Measurements from ENCODE around the gene PDGFC.

Gene PDGFC

DNA sequence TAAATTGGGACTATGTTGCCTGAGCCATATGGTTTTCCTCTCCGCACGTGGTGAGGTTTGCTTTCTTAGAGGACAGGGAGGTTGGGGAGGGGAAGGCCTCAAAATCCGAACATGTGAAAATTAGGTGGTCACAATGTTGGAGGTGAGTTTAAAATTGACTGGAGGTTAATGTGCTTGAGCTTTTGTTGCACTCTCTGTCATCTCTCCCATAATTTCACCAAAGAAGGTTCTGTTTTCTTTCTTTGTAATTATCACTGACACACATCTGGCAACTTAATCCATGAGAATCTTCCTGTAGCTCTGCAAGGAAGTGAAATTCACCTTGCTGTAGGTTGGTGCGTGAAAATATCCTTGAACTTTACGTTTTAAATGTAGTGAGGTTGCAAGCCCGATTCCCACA, 225.5 kb downstream of the PDGFC start:
- no peak for DNase-seq (ENCODE audit: low spot score)

GRCh38 chr4:156738766-156739165, 232.8 kb downstream of the PDGFC start:
- DNase-seq (ENCODE audit: low spot score), result no peak

DNA sequence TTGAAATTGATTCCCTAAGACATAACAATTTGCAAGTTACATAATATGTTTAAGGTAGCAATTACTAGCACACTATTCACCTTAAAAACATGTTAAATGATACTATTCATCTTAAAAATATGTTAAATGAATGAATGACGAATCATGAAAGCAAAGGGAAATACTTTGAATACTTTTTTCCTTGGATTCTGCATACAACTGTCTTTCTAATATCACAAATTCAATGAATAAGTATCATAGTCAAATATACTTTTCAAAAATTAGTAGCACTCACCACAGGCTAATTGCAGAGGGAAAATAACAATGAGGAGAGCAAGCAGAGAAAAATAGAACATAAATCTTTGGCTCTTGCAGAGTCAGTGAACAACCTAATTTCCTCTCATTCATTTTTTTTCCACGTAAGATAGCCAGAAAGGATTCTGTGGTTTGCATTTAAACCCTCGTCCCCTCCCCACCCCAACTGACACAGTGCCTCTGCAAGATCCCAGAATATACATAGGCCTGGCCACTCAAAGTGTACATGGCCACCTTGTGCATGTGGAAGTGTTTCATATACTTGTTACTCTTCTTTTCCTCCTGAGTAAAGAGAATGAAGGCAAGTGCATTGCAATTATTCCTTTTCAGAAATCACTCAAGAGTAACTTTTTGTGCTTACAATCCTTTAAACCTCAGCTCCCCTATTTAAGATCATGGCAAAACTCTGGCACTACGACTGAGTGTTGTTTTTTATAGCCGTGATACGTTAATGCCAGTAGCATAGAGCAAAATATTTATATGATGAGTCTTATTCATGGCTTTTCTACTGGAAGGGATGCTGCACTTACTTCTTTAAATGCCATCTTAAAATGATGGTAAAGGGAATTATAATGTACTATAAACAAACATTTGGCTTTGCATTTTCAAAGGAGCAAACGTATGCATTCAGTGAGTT, 236.4 kb downstream of the PDGFC start:
- DNase-seq (ENCODE audit: low spot score), result no peak

GRCh38 chr4:156733582-156733981, 238.0 kb downstream of the PDGFC start:
- DNase-seq (ENCODE audit: low spot score), result no peak

- DNase-seq (ENCODE audit: low spot score), result no peak
Measured at GRCh38 chr4:156732634-156733033, 239.0 kb downstream of the PDGFC start.

DNA sequence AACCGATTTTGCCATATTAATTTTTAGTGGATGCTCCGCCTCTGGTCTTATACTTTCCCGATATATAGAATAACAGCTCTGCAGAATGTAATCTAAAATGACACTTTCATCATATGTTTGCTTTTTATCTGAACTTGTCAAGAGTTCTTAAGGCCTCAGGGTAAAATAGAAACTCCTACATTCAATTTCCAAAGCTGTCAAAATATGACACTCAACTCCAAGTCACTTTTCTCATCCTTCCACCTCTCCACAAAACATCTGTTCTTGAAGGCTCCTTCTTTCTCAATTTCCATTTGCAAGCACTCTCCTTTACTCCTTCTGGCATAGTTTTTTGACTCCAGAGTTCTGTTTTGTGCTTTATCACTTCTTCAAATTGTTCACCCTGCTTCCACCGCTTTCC, 242.2 kb downstream of the PDGFC start:
- DNase-seq (ENCODE audit: low spot score), result no peak

DNA sequence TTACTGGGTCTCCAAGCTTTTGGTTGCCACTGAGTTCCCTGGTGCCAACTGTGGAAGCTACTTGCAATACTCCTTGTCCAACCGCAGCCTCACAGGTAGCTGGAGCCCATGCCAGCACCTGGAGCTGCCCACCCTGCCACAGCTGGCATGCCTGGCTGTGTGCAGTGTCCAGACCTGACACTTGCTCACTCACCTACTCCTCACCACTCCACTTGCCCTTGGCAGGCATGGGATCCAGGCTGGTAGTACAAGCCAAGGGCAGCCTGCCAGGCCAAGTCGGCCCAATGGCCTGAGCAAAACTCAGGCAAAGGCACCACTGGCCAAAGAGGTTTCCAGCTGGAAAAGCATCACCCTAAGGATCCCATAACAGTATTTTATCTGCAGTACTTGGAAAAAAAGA, 246.3 kb downstream of the PDGFC start:
- no peak for DNase-seq (ENCODE audit: low spot score)

DNA sequence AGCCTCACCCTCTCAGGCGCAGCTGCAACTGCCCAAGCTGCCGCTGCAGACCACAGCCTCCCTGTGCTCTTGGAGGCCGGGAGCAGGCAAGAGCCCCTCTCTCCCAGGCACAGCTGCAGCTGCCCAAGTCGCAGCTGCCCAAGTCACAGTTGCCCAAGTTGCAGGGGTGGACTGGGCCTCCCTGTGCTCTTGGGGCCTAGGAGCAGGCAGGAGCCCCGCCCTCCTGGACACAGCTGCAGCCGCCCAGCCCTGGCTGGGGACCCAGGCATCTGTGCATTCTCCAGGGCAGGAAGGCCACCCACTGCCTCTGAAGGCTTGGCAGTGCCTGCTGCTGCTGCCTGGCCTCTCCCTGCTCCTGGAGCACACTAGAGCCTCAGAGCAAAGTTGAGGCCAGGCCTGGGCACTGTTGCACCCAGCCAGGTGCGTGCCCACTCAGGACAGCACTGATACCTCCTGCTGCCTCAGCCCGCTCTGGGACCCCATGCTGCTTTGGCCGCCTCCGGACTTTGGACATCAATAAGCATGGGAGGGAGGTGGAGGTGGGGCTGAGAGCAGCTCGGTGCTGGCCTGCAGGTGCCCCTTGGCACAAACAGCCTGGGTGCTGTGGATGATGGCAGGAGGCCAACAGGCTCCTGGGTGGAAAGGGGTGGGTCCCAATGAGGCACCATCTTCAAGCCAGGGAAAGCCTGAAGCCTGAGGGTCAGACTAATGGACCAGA, 247.5 kb downstream of the PDGFC start:
- DNase-seq (ENCODE audit: low spot score), result no peak

DNA sequence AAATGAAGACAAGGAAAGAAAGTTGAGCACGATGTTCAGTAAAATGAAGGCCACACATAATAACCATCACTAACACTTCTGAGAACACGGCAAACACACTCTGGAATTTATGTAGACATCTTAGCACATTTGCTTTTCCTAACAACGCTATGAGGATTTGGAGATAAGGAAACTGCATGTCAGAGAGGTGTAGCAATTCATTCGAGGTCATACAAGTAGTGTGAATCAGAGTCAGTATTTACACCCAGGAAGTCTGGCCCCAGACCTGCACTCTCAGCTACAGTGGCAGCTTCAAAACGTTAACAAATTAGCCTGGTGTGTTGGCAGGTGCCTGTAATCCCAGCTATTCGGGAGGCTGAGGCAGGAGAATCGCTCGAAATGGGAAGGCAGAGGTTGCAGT, 253.4 kb downstream of the PDGFC start:
- no peak for DNase-seq (ENCODE audit: low spot score)

GRCh38 chr4:156711193-156711590, 260.4 kb downstream of the PDGFC start:
- DNase-seq (ENCODE audit: low spot score), result no peak

All from HuH-7.5 (cell line).